BE2C (cell line): ENCODE measurements around the gene COA5.

Source experiments
- DNase-seq: peaks from one replicate; pipeline ENCODE4 v3.0.0-alpha.2; 2020
- H3K27me3 ChIP-seq: fragments of 250-450 bp; sonication (Bioruptor Pico); 2 replicates; pipeline ENCODE4 v1.5.1; 2020; ENCODE audit warnings: mild to moderate bottlenecking
- H3K36me3 ChIP-seq: fragments of 250-450 bp; sonication (Bioruptor Pico); 2 replicates; pipeline ENCODE4 v1.5.1; 2020; ENCODE audit warnings: mild to moderate bottlenecking
- H3K4me1 ChIP-seq: fragments of 250-450 bp; sonication (Bioruptor Pico); 2 replicates; pipeline ENCODE4 v1.5.1; 2020
- H3K4me3 ChIP-seq: 2 replicates; pipeline ENCODE4 v1.5.1; 2011; ENCODE audit warnings: low read depth, low read length
- H3K9me3 ChIP-seq: fragments of 250-450 bp; sonication (Bioruptor Pico); 2 replicates; pipeline ENCODE4 v1.5.1; 2020
- CTCF ChIP-seq: IDR thresholded peaks from 2 replicates; pipeline ENCODE4 v1.5.1; 2012; ENCODE audit warnings: mild to moderate bottlenecking, low read depth, low read length

The COA5 gene

GRCh38 chr2:98556344-98557033 is 51.8 kb downstream of the COA5 start:
- Histone ChIP-seq H3K36me3 (no peaks in the 10 kb centered on the region), H3K4me3 (no peak overlapping the region), H3K4me1 (no peaks in the 10 kb centered on the region), H3K27me3 (no peaks in the 10 kb centered on the region), H3K9me3 (no peaks in the 10 kb centered on the region)
- no peak for TF ChIP-seq CTCF
- no peak for DNase-seq

- Histone ChIP-seq H3K36me3 (no peaks in the 10 kb centered on the region), H3K27me3 (no peaks in the 10 kb centered on the region), H3K4me1 (no peaks in the 10 kb centered on the region), H3K4me3 (no peak overlapping the region), H3K9me3 (no peaks in the 10 kb centered on the region)
- TF ChIP-seq CTCF = no peak
- DNase-seq = no peak
These were observed 52.6 kb downstream of the COA5 start for GRCh38 chr2:98555696-98556095.

GRCh38 chr2:98554116-98554861 is 54.0 kb downstream of the COA5 start:
- H3K9me3 ChIP-seq = no peaks in the 10 kb centered on the region
- no peak for DNase-seq
- H3K4me1 ChIP-seq = no peaks in the 10 kb centered on the region
- H3K4me3 ChIP-seq = no peak overlapping the region
- no peak for TF ChIP-seq CTCF
- H3K36me3 ChIP-seq = no peaks in the 10 kb centered on the region
- H3K27me3 ChIP-seq = no peaks in the 10 kb centered on the region

- H3K36me3 ChIP-seq = no peaks in the 10 kb centered on the region
- DNase-seq = no peak
- H3K9me3 ChIP-seq = no peaks in the 10 kb centered on the region
- no peak overlapping the region for H3K4me3 ChIP-seq
- no peaks in the 10 kb centered on the region for H3K4me1 ChIP-seq
- no peaks in the 10 kb centered on the region for H3K27me3 ChIP-seq
- TF ChIP-seq CTCF = no peak
These were observed 55.7 kb downstream of the COA5 start for GRCh38 chr2:98552499-98553179.

GRCh38 chr2:98551316-98551715 is 57.0 kb downstream of the COA5 start:
- H3K27me3 ChIP-seq = no peaks in the 10 kb centered on the region
- no peaks in the 10 kb centered on the region for H3K4me1 ChIP-seq
- H3K4me3 ChIP-seq = no peak overlapping the region
- no peak for DNase-seq
- no peaks in the 10 kb centered on the region for H3K9me3 ChIP-seq
- TF ChIP-seq CTCF = no peak
- no peaks in the 10 kb centered on the region for H3K36me3 ChIP-seq
